HepG2 (cell line): ENCODE measurements around the gene RER1. TPM values are rescaled to one million over a fixed set of nuclear protein-coding genes. Genes with fewer than 3 reads are reported as not detected.

Source experiments
- ATAC-seq: fragments of 200-7000 bp; cut with Tn5 transposase; 3 replicates; pipeline ENCODE4 v1.9.1; 2020; ENCODE audit warnings: mild to moderate bottlenecking, moderate library complexity
- BruUV-seq: library from RNA; stranded (reverse); fragments of 400-500 nt; replicated peaks from 2 replicates; lab custom pipeline; 2021; lab: Mats Ljungman, UMichigan
- CTCF ChIA-PET: fragments of 300-600 bp; formaldehyde crosslinking; extraction: SDS; loops from one replicate; lab custom pipeline; 2021; ENCODE audit warnings: low total read pairs, inconsistent platforms, low intra/inter-chr PET ratio; lab: Yijun Ruan, JAX
- POLR2A ChIA-PET: fragments of 350-600 bp; sonication (Branson Sonifier 250); formaldehyde crosslinking; loops from one replicate; lab custom pipeline; 2020; ENCODE audit warnings: antibody characterized with exemption, inconsistent platforms; lab: Yijun Ruan, JAX
- DNase-seq: peaks from one replicate; pipeline ENCODE4 v3.0.0-alpha.2; 2015; ENCODE audit warnings: low spot score
- FAIRE-seq: peaks from 3 replicates; lab custom pipeline; 2011; peaks lifted over from hg19 to GRCh38; lab: Jason Lieb, UNC
- H2AFZ ChIP-seq: one replicate; pipeline ENCODE4 v1.6.1; 2011; ENCODE audit warnings: low read length, inconsistent platforms
- H3K27ac ChIP-seq: fragments of 300-600 bp; 3 replicates; pipeline ENCODE4 v1.8.0; 2011; ENCODE audit warnings: mixed run types, mild to moderate bottlenecking, mixed read lengths, low read length, inconsistent platforms; ENCODE audit not compliant: insufficient read depth; ENCODE audit errors: extremely low read length
- H3K27me3 ChIP-seq, 2 experiments: fragments of 200-600 bp in 1 of 2; 2 replicates in 1 of 2; 3 replicates in 1 of 2; pipeline versions ENCODE4 v1.6.0 to v1.8.0; 2011; ENCODE audit warnings: low read length in 2 of 2, mild to moderate bottlenecking in 2 of 2, moderate library complexity in 2 of 2, inconsistent platforms in 1 of 2; ENCODE audit not compliant: insufficient read depth in 2 of 2, control insufficient read depth in 1 of 2
- H3K36me3 ChIP-seq, 2 experiments: fragments of 200-600 bp in 1 of 2; replicated peaks in 1 of 2; 2 replicates in 1 of 2; 3 replicates in 1 of 2; pipeline versions ENCODE4 v1.5.1 to v1.8.0; 2011; ENCODE audit warnings: low read length in 2 of 2, inconsistent platforms in 1 of 2; ENCODE audit not compliant: insufficient read depth in 2 of 2, control insufficient read depth in 1 of 2
- H3K4me1 ChIP-seq: 2 replicates; pipeline ENCODE4 v1.5.1; 2012; ENCODE audit warnings: low read length, inconsistent platforms; ENCODE audit not compliant: insufficient read depth
- H3K4me2 ChIP-seq: 2 replicates; pipeline ENCODE4 v1.6.0; 2011; ENCODE audit warnings: low read depth, low read length, inconsistent platforms
- H3K4me3 ChIP-seq, 3 experiments: fragments of 200-600 bp in 1 of 3; sonication (generic), shearing (Covaris generic) in 1 of 3; replicated peaks in 1 of 3; 2 replicates each; pipeline ENCODE4 v1.5.1; 2011 to 2016; ENCODE audit warnings: low read length in 3 of 3, inconsistent platforms in 2 of 3, low read depth in 2 of 3, mild to moderate bottlenecking in 2 of 3, control low read depth in 1 of 3, mixed read lengths in 1 of 3; ENCODE audit not compliant: insufficient read depth in 1 of 3
- H3K79me2 ChIP-seq: one replicate; pipeline ENCODE4 v1.6.1; 2011; ENCODE audit warnings: low read length, inconsistent platforms; ENCODE audit not compliant: insufficient read depth
- H3K9ac ChIP-seq: 2 replicates; pipeline ENCODE4 v1.6.0; 2011; ENCODE audit warnings: mild to moderate bottlenecking, low read depth, low read length, inconsistent platforms; ENCODE audit not compliant: insufficient read depth
- H3K9me3 ChIP-seq: 2 replicates; pipeline ENCODE4 v1.5.1; 2012; ENCODE audit warnings: mild to moderate bottlenecking, low read length
- H4K20me1 ChIP-seq: 2 replicates; pipeline ENCODE4 v1.6.0; 2011; ENCODE audit warnings: inconsistent platforms, mild to moderate bottlenecking, low read length, moderate library complexity; ENCODE audit not compliant: insufficient read depth
- AGO1 ChIP-seq: fragments of 200-400 bp; formaldehyde crosslinking; IDR thresholded peaks from 2 replicates; pipeline ENCODE4 v1.6.1; 2017; ENCODE audit warnings: mild to moderate bottlenecking, low read depth, low read length, moderate library complexity; ENCODE audit not compliant: poor library complexity, severe bottlenecking
- GMEB2 ChIP-seq: IDR thresholded peaks from 2 replicates; pipeline ENCODE4 v1.6.1; 2016; ENCODE audit warnings: missing biosample characterization, missing genetic modification reagents, low read depth
- POLR2AphosphoS5 ChIP-seq: IDR thresholded peaks from 2 replicates; pipeline ENCODE4 v1.6.1; 2012; ENCODE audit warnings: low read depth, low read length
- ZNF280D ChIP-seq: sonication (generic); formaldehyde crosslinking; IDR thresholded peaks from 2 replicates; pipeline ENCODE4 v1.5.1; 2020; ENCODE audit warnings: mild to moderate bottlenecking, missing genetic modification reagents
- ZNF451 ChIP-seq: sonication (generic); formaldehyde crosslinking; IDR thresholded peaks from 2 replicates; pipeline ENCODE4 v1.5.0; 2020; ENCODE audit warnings: mild to moderate bottlenecking, missing genetic modification reagents
- WGBS: methylation state at CpG from one replicate; pipeline ENCODE4 v1.1.6; 2017; ENCODE audit warnings: low lambda C conversion rate; 5-methylcytosine and 5-hydroxymethylcytosine counted together
- in situ Hi-C: cut with HindIII; loops from 2 replicates; pipeline ENCODE4 v1.10.0; 2017; ENCODE audit warnings: low pct_unique_long_range_greater_than_20kb; ENCODE audit not compliant: extremely low pct_ligation_motif_present
- intact Hi-C: fragments of 100-400 bp; cut with micrococcal nuclease; formaldehyde crosslinking; loops from one replicate; pipeline ENCODE4 v1.10.0; 2022; ENCODE audit not compliant: unreplicated experiment
- polyA plus RNA-seq, 8 experiments: library from polyadenylated mRNA; depleted of rRNA in 3 of 8; stranded (reverse) in 7 of 8; unstranded in 1 of 8; fragments of >200 nt; fragmentation: Illumina TruSeq in 4 of 8; extraction: Trizol in 4 of 8; gene quantifications; 2 replicates each; pipeline versions ENCODE4 v1.2.1 to v1.2.3, GENCODE V29; 2011 to 2016; ENCODE audit warnings: low read depth in 4 of 8, missing spikeins in 1 of 8, mixed read lengths in 1 of 8; ENCODE audit not compliant: insufficient read depth in 1 of 8
- total RNA-seq, 5 experiments: library from RNA; depleted of rRNA; stranded (reverse); fragments of >200 nt; fragmentation: Illumina TruSeq; extraction: Trizol; gene quantifications; 2 replicates each; pipeline ENCODE4 v1.2.3, GENCODE V29; 2016; ENCODE audit warnings: low read depth in 1 of 5

RER1 gene
- total and polyA plus RNA-seq, 2 of the 13 experiments (the other 11 are each of a cell fraction or from before 2014, with no cell fraction given), result 128 to 164 TPM

- TF ChIP-seq GMEB2 (CRISPR knock-in tag), result no peak
- peak; percentile 35; the same call in 1 of the 2 replicates for TF ChIP-seq POLR2AphosphoS5
- TF ChIP-seq ZNF280D (CRISPR knock-in tag), result 0 out of 2 replicates have a peak, but pooled peaks have one; percentile 37
These were observed 22.8 kb downstream of the RER1 start (continued) for GRCh38 chr1:2414297-2414958.

GRCh38 chr1:2415337-2415736 lies 23.7 kb downstream of the RER1 start:
- Histone ChIP-seq H3K9me3 (no peaks in the 10 kb centered on the region), H3K79me2 (peaks cover 17% of the 10 kb centered on the region), H3K27ac (no peak overlapping the region), H3K4me2 (no peak overlapping the region), H4K20me1 (no peaks in the 10 kb centered on the region), H3K4me3 (no peak overlapping the region), H3K9ac (no peak overlapping the region), H2AFZ (no peak overlapping the region), H3K4me1 (peaks cover 34% of the 10 kb centered on the region), H3K36me3 (0 out of 5 replicates have a peak, but pooled peaks cover 0 to 2% of the 10 kb centered on the region in 2 experiments), H3K27me3 (peaks cover 8 to 49% of the 10 kb centered on the region in 2 experiments)
- ATAC-seq (no peak), DNase-seq (no peak), FAIRE-seq (no peak)
- ChIA-PET CTCF (interaction anchor here (2.7 kb wide), 1 partner anchor 132 kb away, joined by 18 read pairs; no protein-coding TSS in a partner anchor), POLR2A (interaction anchor here (1.5 kb wide), 1 partner anchor 24 kb away, joined by 4 read pairs; the partner anchor contains the start of genes MORN1 and RER1)
- WGBS, result 40% methylated on average over 6 of the region's 11 CpGs
- in situ Hi-C loops, result no loop called here
- no TSS peak for BruUV-seq
- intact Hi-C loops, result no loop called here
- TF ChIP-seq AGO1 (peak; percentile 5), ZNF451 (CRISPR knock-in tag) (no peak)
